Type B pancreatic cell (in vitro differentiated cells): Measurements from ENCODE around the gene OPRM1. TPM values are rescaled to one million over a fixed set of nuclear protein-coding genes. Genes with fewer than 3 reads are reported as not detected.
"Not testable (repeated sequence)": the region's sequence is repeated elsewhere in the genome, so short reads cannot be mapped to it uniquely, and the experiment has no call there.

Experiments used
- DNase-seq: peaks from one replicate; pipeline ENCODE4 v3.0.0; 2021; ENCODE audit warnings: mixed read lengths; ENCODE audit not compliant: unreplicated experiment; ENCODE audit errors: extremely low spot score
- H3K27ac Mint-ChIP-seq: 2 replicates; pipeline ENCODE4 v1.8.0; 2021; ENCODE audit warnings: mild to moderate bottlenecking, mixed read lengths
- H3K27me3 Mint-ChIP-seq: 2 replicates; pipeline ENCODE4 v1.8.0; 2021; ENCODE audit warnings: mixed read lengths
- H3K36me3 Mint-ChIP-seq: 2 replicates; pipeline ENCODE4 v1.8.0; 2021; ENCODE audit warnings: mixed read lengths
- H3K4me1 Mint-ChIP-seq: one replicate; pipeline ENCODE4 v1.8.0; 2021; ENCODE audit warnings: mixed read lengths; ENCODE audit not compliant: unreplicated experiment
- H3K4me3 Mint-ChIP-seq: 2 replicates; pipeline ENCODE4 v1.8.0; 2021; ENCODE audit warnings: mild to moderate bottlenecking, mixed read lengths
- H3K9me3 Mint-ChIP-seq: 2 replicates; pipeline ENCODE4 v1.8.0; 2021; ENCODE audit warnings: mixed read lengths
- CTCF ChIP-seq: fragments of 200-600 bp; sonication (generic); conservative IDR thresholded peaks from 2 replicates; pipeline ENCODE4 v1.5.0; 2021; ENCODE audit warnings: antibody characterized with exemption, mild to moderate bottlenecking
- total RNA-seq: library from RNA; stranded (reverse); gene quantifications from 2 replicates; pipeline ENCODE4 v1.2.1, GENCODE V29; 2021; ENCODE audit warnings: low replicate concordance

Gene OPRM1
- total RNA-seq, 1 donor from 2014 or later = not detected

GRCh38 chr6:154071711-154072110 is 32.7 kb downstream of the OPRM1 start:
- Mint-ChIP-seq H3K36me3 (no peaks in the 10 kb centered on the region), H3K9me3 (no peaks in the 10 kb centered on the region), H3K27me3 (no peaks in the 10 kb centered on the region), H3K27ac (no peak overlapping the region), H3K4me3 (no peak overlapping the region), H3K4me1 (no peaks in the 10 kb centered on the region)
- TF ChIP-seq CTCF = no peak
- no peak for DNase-seq

GRCh38 chr6:154078596-154078995 is 39.6 kb downstream of the OPRM1 start:
- not testable (repeated sequence) for H3K36me3 Mint-ChIP-seq, H3K27me3 Mint-ChIP-seq, H3K27ac Mint-ChIP-seq, H3K4me3 Mint-ChIP-seq, DNase-seq, H3K4me1 Mint-ChIP-seq, H3K9me3 Mint-ChIP-seq

GRCh38 chr6:154080461-154081189 is 41.6 kb downstream of the OPRM1 start:
- Mint-ChIP-seq H3K27ac (no peak overlapping the region), H3K9me3 (peaks cover 5% of the 10 kb centered on the region), H3K27me3 (no peaks in the 10 kb centered on the region), H3K4me3 (no peak overlapping the region), H3K4me1 (peaks cover 3% of the 10 kb centered on the region), H3K36me3 (no peaks in the 10 kb centered on the region)
- no peak for DNase-seq
- no peak for TF ChIP-seq CTCF

- Mint-ChIP-seq H3K9me3 (no peaks in the 10 kb centered on the region), H3K4me3 (no peak overlapping the region), H3K36me3 (no peaks in the 10 kb centered on the region), H3K4me1 (no peaks in the 10 kb centered on the region), H3K27ac (no peak overlapping the region), H3K27me3 (no peaks in the 10 kb centered on the region)
- TF ChIP-seq CTCF = no peak
- DNase-seq = no peak
These were observed 47.5 kb downstream of the OPRM1 start for GRCh38 chr6:154086510-154086909.

- H3K4me3 Mint-ChIP-seq = no peak overlapping the region
- H3K4me1 Mint-ChIP-seq = no peaks in the 10 kb centered on the region
- no peak for DNase-seq
- no peak for TF ChIP-seq CTCF
- no peaks in the 10 kb centered on the region for H3K9me3 Mint-ChIP-seq
- H3K27ac Mint-ChIP-seq = no peak overlapping the region
- H3K27me3 Mint-ChIP-seq = no peaks in the 10 kb centered on the region
- no peaks in the 10 kb centered on the region for H3K36me3 Mint-ChIP-seq
These were observed 53.4 kb downstream of the OPRM1 start for GRCh38 chr6:154092326-154092962.

- Mint-ChIP-seq H3K4me3 (no peak overlapping the region), H3K27ac (no peak overlapping the region), H3K36me3 (no peaks in the 10 kb centered on the region), H3K4me1 (no peaks in the 10 kb centered on the region), H3K27me3 (no peaks in the 10 kb centered on the region), H3K9me3 (no peaks in the 10 kb centered on the region)
- DNase-seq = no peak
- no peak for TF ChIP-seq CTCF
These were observed 54.4 kb downstream of the OPRM1 start for GRCh38 chr6:154093231-154094044.
